NCI-H1048 (cell line): ENCODE measurements around the gene HSPB6.

Experiments
- DNase-seq: peaks from one replicate; lab custom pipeline; 2025; lab: John Stamatoyannopoulos, UW

HSPB6 gene

DNA sequence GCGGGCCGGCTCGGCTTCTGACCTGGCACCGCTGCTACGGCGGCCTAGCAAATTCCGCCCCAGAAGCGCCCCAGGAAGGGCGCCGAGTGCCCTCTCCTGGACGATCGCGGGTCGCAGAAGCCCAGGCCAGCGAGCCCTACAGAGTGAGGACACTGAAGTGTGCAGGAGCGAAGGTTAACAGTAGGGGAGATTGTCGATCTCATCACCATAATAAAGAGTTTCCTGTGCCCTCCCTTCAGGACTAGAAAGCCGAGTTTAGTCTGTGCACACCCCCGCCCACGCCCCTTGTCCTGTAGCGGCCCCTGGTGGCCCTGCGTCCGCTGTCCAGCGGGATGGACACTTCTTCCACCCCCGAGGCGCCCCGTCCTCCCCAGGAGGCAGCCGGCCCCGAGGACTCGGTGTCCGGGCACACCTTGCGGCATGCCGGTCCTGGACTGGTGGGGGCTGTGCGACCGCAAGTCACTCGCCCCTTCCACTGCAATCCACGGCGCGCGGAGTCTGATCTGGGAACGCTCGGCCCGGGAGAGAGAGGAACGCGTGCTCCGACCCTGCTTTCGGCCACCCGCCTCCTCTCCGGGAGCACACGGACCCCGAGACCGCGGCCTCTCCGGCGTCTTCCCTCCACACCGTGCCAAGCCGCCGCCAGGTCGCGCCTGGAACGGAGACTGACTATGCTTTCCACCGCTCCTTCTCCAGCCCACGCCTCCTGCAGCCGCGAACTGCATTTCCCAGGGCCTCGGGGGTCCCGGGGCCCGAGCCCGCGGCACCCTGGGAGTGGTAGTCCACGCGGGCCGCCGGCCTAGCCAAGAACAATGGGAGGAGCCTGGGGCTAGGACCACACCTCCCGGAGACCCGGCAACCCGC lies 39.8 kb downstream of the HSPB6 start:
- DNase-seq, result peak; percentile 22

GRCh38 chr19:35715981-35716800 lies 40.6 kb downstream of the HSPB6 start:
- DNase-seq, result no peak

- DNase-seq, result no peak
Measured at GRCh38 chr19:35715355-35715809, 41.4 kb downstream of the HSPB6 start.

- DNase-seq, result no peak
Measured at GRCh38 chr19:35714601-35715354, 42.1 kb downstream of the HSPB6 start.

DNA sequence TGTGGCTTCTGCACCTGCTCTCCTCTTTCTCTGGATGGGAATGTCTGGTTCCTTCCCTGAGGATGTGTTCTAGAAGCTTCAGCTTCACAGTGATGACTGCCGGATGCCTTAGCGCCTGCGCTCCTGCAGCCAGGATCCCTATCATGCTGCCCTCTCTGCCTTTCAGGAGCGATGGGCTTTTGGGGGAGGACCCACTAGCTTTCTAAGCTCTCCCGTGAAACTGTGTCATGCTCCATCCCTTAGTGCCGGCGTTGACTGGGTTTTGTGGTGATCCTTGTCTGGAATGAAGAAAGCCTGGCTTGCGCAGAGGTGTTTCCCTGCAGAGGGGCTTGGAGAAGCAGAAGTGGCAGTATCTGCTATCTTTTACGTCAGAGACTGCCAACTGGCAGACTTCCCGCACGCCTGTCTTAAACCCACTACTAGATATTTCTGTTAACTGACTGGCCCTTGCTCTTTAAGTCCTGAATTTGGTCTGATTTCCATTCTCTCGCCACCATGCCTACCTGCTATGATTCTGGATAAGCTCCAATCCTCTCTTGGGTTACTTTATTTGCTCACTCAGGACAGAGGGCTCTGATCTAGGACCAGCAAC lies 42.8 kb downstream of the HSPB6 start:
- DNase-seq, result no peak

GRCh38 chr19:35713506-35713850 lies 43.4 kb downstream of the HSPB6 start:
- DNase-seq, result no peak

DNA sequence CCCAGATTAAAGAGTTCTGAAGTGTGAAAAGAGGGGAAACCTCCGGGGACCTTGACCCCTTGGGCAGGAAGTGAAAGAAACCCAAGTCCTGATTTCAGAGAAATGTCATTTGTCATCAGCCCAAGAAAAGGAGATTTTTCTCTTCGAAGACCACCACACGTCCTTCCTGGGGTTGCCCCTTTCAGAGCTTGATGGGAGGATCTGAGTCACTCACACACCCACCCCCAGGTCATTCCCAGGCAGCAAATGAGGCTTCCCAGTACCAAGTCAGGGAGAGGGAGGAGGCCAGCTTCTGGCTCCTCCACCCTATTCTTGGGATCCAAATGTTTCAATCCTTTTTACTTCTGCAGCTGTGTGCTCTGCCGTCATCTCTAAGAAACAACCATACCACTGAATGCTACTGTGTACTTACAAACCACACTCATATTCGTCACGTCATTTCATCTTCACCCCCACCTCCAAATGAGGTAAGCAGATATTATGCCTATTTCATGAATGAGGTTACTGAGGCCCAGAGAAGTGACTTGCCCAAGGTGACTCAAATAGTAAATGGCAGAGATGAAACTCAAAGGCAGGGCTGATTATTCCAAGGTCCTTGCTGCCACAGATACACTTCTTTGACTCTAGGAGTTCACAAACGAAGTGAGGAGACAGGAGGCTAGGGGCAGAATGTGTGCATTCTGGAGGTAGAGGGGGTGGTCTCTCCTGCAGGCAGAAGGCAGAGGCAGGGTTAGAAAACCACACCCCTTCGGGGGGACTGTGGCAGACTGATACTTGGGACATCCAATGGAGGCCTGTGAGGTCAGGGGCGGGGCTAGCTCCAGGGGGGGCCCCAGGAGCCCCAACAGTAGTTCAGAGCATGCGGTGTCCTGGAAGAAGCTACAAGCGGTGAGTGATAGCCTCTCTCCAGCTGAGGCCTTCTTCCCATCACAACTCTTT lies 44.0 kb downstream of the HSPB6 start:
- no peak for DNase-seq

- DNase-seq, result no peak
Measured at GRCh38 chr19:35710784-35711723, 45.8 kb downstream of the HSPB6 start.

- DNase-seq, result no peak
Measured at GRCh38 chr19:35708391-35708790, 48.4 kb downstream of the HSPB6 start.
